Epithelial cell of prostate (primary cell): ENCODE results near the gene ST3GAL4.
A peak's percentile ranks its signal among the peaks of the same experiment; 100 is the strongest.

ENCODE experiments used
- DNase-seq: peaks from one replicate; pipeline ENCODE4 v3.0.0-alpha.2; 2011; ENCODE audit warnings: low read depth, low spot score
- H3K27ac ChIP-seq: fragments of 450-650 bp; 2 replicates; pipeline ENCODE4 v1.5.1; 2017; ENCODE audit warnings: mild to moderate bottlenecking

Gene ST3GAL4

GRCh38 chr11:126417091-126417862 is 61.8 kb downstream of the ST3GAL4 start:
- peak overlapping the region; percentile 19 for H3K27ac ChIP-seq
- DNase-seq, result peak; percentile 33

- no peak overlapping the region for H3K27ac ChIP-seq
- DNase-seq, result no peak
Observed at GRCh38 chr11:126418887-126419286, 63.4 kb downstream of the ST3GAL4 start.

GRCh38 chr11:126419801-126420697 is 64.6 kb downstream of the ST3GAL4 start:
- DNase-seq, result no peak

GRCh38 chr11:126420698-126421256 is 65.3 kb downstream of the ST3GAL4 start:
- DNase-seq, result no peak
- H3K27ac ChIP-seq, result no peak overlapping the region

More at GRCh38 chr11:126419801-126420697, 64.6 kb downstream of the ST3GAL4 start:
- no peak overlapping the region for H3K27ac ChIP-seq

DNA sequence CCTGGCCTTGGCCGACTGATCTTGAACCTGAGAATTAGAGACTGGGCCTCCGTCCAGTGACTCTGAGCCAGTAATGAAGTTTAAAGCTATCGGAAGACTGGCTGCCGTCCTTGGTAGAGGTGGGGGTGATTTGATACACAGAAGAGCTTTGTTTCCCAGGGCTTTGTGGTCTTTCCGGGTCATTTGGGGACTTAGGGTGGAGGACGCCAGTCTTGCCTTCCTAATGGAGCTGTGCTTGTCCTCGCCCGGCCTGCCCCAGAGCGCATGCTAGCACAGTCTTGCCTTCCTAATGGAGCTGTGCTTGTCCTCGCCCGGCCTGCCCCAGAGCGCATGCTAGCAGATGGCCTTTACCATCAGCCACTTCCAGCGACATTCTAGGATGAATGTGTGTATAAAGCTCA is 65.8 kb downstream of the ST3GAL4 start:
- DNase-seq, result no peak
- H3K27ac ChIP-seq, result no peak overlapping the region

GRCh38 chr11:126422446-126422845 is 67.0 kb downstream of the ST3GAL4 start:
- H3K27ac ChIP-seq, result no peak overlapping the region
- DNase-seq, result no peak

DNA sequence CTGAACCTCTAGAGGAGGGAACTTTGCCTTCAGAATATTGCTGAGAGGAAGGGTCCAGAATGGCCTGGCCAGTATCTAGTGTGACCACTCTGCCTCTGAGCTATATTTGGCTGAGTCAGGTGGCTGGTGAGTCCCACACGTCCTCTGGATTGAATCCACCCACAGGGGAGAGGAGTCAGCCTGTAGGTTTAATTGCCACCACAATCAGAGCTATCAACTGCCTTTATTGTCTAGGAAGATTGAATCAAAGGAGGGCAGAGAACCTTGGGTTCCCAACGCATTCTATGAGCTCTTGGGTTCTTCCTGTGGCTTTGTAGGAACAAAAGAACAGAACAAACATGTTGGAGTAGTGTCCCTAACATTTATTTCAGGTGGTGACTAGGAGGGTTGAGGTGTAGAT is 67.7 kb downstream of the ST3GAL4 start:
- no peak overlapping the region for H3K27ac ChIP-seq
- no peak for DNase-seq

DNA sequence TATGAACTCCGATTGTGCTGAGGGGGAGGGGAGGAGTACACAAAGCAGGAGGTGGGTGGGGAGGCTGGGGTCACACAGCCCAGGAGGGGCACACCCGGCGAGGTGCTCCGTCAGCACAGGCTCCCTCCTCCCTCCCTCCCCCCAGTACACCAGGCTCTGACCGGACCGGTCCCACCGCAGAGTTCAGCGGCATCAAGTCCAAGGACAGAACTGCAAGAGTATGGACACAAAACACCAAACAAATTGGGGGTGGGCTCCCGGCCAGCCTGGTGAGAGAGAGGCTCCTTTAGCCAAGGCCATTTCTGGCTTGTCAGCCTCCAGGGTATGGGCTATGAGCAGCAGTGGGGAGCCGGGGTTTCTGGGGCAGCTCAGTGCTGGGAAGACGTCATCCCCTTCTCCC is 68.3 kb downstream of the ST3GAL4 start:
- H3K27ac ChIP-seq, result no peak overlapping the region
- DNase-seq, result no peak

DNA sequence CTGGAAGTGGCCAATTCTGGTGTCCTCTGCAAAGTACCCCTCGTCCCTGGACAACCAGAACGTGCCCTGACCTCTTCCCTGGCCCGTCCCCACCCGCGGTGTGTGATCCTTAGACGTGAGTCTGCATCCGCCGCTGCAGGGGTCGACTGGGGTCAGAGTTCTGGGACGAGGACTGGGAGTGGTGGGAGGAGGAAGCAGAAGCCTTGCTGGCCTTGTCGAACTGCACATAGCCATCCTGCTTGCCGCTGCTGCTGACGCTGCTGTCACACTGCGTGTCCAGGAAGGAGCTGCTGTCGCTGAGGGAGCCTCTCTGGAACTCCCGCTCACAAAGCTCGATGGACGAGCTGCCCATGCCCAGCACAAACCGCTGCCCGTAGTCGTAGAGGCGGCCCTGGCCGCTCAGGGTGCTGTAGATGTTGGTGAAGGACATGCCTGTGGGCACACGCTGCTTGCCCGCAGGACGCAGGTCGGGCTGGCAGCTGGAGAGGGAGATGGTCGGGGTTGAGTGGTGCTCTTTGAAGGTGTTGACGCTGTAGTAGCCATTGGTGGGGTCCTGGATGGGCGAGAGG is 69.1 kb downstream of the ST3GAL4 start:
- DNase-seq, result no peak

DNA sequence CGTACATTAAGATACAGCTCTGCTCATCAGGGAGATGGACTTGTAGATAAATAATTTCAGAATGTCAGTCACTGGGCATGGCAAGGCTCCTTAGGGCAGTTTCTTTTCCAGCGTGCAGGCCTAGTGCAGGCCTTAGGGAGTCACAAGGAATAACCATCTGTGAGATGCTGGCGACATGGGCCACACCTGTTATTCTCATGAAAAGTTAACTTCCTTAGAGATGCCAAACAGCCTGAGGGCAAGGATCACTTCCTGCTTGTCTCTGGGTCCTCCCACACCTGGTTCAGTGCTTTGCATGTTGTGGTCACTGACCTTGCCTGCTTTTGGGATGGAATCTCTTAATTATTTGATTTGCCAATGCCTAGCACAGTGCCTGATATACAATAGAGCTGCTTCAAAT is 70.6 kb downstream of the ST3GAL4 start:
- no peak for DNase-seq
- no peak overlapping the region for H3K27ac ChIP-seq

More for the DNA sequence above, 69.1 kb downstream of the ST3GAL4 start:
- H3K27ac ChIP-seq, result no peak overlapping the region

- no peak for DNase-seq
- no peak overlapping the region for H3K27ac ChIP-seq
Observed at GRCh38 chr11:126426820-126427749, 71.6 kb downstream of the ST3GAL4 start.

DNA sequence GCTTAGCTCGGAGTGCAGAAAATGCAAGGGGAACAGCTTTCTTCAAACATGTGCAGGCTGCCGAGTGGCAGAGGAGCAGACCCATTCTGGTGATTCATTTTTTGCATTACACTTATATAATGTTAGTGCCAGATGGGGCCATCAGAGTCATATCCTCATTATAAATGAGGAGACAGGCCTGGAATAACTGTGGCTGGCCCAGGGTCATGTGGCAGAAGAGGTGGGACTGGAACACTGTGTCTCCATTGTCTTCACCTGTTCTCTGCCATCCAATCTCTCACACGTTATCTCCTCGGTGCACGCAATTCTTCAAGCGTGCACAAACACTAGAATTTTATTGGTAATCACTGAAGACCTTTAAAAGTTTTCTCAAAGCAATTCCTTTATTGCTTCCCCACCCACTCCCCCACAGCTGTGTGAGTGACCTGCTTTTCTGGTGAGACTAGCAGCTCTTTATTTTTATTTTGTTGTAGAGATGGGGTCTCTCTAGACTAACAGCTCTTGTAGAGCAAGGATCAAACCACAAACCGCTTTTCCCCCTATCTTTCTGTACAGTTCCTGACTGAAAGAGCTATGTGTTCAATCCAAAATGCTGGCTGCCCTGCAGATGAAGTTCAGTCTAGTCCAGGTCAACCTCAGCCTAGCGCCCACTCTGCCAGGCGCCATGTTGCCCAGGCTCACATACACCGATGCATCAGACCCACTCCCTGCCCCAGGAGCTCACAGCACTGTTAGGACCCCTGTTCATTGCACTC is 75.3 kb downstream of the ST3GAL4 start:
- no peak for DNase-seq
- H3K27ac ChIP-seq, result no peak overlapping the region

DNA sequence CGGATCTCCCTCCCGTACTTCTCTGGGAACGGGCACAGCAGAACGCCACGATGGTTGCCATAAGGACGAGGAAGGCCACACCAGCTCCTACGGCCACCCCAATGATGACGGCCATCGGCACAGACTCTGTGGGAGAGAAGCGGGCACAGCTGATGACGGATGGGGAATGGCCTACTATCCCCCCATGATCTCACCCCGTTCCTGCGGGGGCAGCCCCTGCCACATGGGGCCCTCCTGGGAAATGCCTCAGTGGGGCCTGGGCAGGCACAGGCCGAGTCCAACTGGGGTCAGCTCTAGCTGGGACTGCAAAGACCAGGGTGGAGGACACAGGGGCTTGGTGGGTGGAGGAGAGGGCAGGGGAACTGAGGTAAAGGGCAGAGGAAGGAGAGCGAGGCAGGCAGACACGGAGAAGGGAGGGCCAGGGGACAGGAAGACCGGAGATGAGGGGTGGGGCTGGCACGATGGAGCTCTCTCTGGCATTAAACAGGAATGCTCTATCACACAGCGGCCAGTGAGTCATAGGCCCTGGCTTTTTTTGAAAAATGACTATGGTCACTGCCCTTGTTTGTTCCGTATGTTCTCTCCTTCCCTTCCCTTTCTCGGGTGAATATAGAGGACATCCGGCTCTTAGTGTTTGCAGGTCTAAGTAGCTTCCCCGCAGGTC is 76.0 kb downstream of the ST3GAL4 start:
- H3K27ac ChIP-seq, result no peak overlapping the region
- no peak for DNase-seq

GRCh38 chr11:126432065-126432461 is 76.6 kb downstream of the ST3GAL4 start:
- no peak overlapping the region for H3K27ac ChIP-seq
- no peak for DNase-seq

DNA sequence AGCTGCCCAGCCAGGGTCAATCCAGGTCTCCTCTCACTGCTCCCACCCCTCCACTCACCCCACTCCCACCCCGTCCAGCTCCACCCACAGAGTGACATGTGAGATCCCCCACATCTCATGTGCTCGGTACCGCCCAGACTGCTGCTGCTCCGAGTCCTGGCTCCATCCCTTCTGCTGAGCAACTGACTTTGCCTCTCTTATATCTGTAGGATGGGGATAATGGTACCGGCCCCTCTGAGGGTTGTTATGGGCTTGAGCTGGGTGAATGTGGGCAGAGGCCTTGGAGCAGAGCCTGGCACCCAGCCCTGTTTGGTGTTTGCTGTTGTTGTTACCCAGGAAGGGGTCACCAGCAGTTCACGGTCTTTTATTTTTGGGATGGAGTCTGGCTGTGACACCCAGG is 77.0 kb downstream of the ST3GAL4 start:
- no peak overlapping the region for H3K27ac ChIP-seq
- no peak for DNase-seq

GRCh38 chr11:126433244-126433846 is 77.9 kb downstream of the ST3GAL4 start:
- no peak for DNase-seq
- no peak overlapping the region for H3K27ac ChIP-seq

DNA sequence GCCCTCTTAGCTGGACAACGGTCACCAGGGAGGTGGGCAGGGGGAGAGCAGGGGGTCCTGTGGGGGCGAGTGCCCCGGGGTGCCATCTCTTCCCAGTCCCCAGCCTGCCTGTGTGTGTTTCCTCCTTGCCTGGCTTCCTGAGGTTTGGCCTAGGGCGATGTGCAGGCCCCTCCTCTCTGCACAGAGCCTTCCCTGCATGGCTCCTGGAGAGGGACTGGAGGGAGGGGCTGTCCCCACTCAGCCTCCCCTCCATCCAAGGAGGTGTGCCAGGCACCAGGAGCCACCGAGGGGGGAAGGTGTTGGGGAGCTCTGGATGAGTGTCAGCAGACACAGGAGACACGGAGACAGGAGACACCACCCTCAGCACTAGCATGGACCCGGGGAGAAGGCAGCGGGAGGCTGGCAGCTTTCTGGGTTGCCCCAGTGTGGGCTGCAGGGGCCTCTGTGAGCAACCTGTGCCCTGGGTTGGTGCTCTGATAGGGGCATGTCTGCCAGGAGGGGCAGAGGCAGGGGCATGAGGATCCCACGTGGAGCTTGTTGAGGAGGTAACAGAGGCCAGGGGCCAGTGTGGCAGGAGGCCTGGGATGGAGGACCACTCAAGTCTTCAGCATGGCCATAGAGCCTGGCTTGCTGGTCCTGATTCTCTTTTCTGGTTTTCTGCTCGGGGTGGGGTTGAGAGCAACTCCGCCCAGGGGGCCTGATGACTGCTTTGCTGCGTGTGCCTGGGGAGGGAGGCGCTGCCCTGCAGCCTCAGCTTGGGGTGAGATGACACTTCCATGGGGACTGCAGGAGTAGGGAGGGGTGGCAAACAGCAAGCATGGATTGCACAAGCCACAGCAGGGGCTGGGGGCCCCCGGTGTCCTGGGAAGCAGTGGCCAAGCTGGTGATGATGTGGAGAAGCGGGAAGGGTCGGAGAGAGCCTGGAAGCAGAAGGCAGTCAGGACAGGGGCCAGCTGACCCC is 78.8 kb downstream of the ST3GAL4 start:
- DNase-seq, result no peak
- H3K27ac ChIP-seq, result no peak overlapping the region
